NCI-H82 treated with DMSO at 0.1 percent for 48 hours (cell line): ENCODE results near the gene ADNP2.
"Not testable (repeated sequence)": the region's sequence is repeated elsewhere in the genome, so short reads cannot be mapped to it uniquely, and the experiment has no call there.

Experiments
- DNase-seq: peaks from one replicate; lab custom pipeline; 2025; ENCODE audit not compliant: unreplicated experiment; lab: John Stamatoyannopoulos, UW

ADNP2 gene

GRCh38 chr18:80147037-80147417 is 38.0 kb downstream of the ADNP2 start:
- no peak for DNase-seq

- no peak for DNase-seq
These were observed 38.6 kb downstream of the ADNP2 start for GRCh38 chr18:80147418-80148325.

- DNase-seq: no peak
These were observed 39.5 kb downstream of the ADNP2 start for GRCh38 chr18:80148326-80149199.

- DNase-seq: no peak
These were observed 40.6 kb downstream of the ADNP2 start for GRCh38 chr18:80149667-80150066.

- no peak for DNase-seq
These were observed 45.2 kb downstream of the ADNP2 start for GRCh38 chr18:80154293-80154692.

GRCh38 chr18:80157708-80158343 is 48.8 kb downstream of the ADNP2 start:
- DNase-seq: no peak

- DNase-seq: no peak
These were observed 49.3 kb downstream of the ADNP2 start for GRCh38 chr18:80158365-80158764.

- DNase-seq: no peak
These were observed 50.9 kb downstream of the ADNP2 start for GRCh38 chr18:80159713-80160636.

GRCh38 chr18:80161781-80162417 is 52.8 kb downstream of the ADNP2 start:
- no peak for DNase-seq

GRCh38 chr18:80163183-80163582 is 54.1 kb downstream of the ADNP2 start:
- no peak for DNase-seq

GRCh38 chr18:80164727-80165355 is 55.8 kb downstream of the ADNP2 start:
- DNase-seq: not testable (repeated sequence)

GRCh38 chr18:80166240-80166639 is 57.2 kb downstream of the ADNP2 start:
- DNase-seq: no peak

- no peak for DNase-seq
These were observed 57.7 kb downstream of the ADNP2 start for GRCh38 chr18:80166725-80167124.

GRCh38 chr18:80167331-80167730 is 58.3 kb downstream of the ADNP2 start:
- DNase-seq: no peak

GRCh38 chr18:80167931-80168330 is 58.9 kb downstream of the ADNP2 start:
- DNase-seq: no peak

GRCh38 chr18:80168346-80168745 is 59.3 kb downstream of the ADNP2 start:
- DNase-seq: no peak

GRCh38 chr18:80168982-80169381 is 59.9 kb downstream of the ADNP2 start:
- no peak for DNase-seq

- no peak for DNase-seq
These were observed 60.5 kb downstream of the ADNP2 start for GRCh38 chr18:80169607-80170006.

- no peak for DNase-seq
These were observed 61.5 kb downstream of the ADNP2 start for GRCh38 chr18:80170395-80171053.
